GM19463 (cell line): ENCODE results near the gene ACSL6.

Experiments
- ATAC-seq: cut with Tn5 transposase; IDR thresholded peaks from one replicate; pipeline ENCODE4 v1.9.1; 2021; ENCODE audit warnings: mild to moderate bottlenecking, moderate library complexity; ENCODE audit not compliant: unreplicated experiment

ACSL6 gene

GRCh38 chr5:131984956-131985665 lies 26.3 kb downstream of the ACSL6 start:
- no peak for ATAC-seq

- ATAC-seq: no peak
These were observed 28.1 kb downstream of the ACSL6 start for GRCh38 chr5:131983244-131983771.

- no peak for ATAC-seq
These were observed 29.9 kb downstream of the ACSL6 start for GRCh38 chr5:131981516-131981915.

- ATAC-seq: no peak
These were observed 30.8 kb downstream of the ACSL6 start for GRCh38 chr5:131980696-131981095.

GRCh38 chr5:131979816-131980215 lies 31.6 kb downstream of the ACSL6 start:
- no peak for ATAC-seq

- no peak for ATAC-seq
These were observed 34.2 kb downstream of the ACSL6 start for GRCh38 chr5:131977212-131977604.

- no peak for ATAC-seq
These were observed 34.8 kb downstream of the ACSL6 start for GRCh38 chr5:131976414-131977211.

GRCh38 chr5:131974956-131975726 lies 36.3 kb downstream of the ACSL6 start:
- ATAC-seq: no peak

GRCh38 chr5:131974622-131974955 lies 36.9 kb downstream of the ACSL6 start:
- ATAC-seq: no peak

- ATAC-seq: no peak
These were observed 37.4 kb downstream of the ACSL6 start for GRCh38 chr5:131974016-131974415.

GRCh38 chr5:131973089-131973712 lies 38.3 kb downstream of the ACSL6 start:
- no peak for ATAC-seq

GRCh38 chr5:131968396-131968954 lies 43.0 kb downstream of the ACSL6 start:
- ATAC-seq: no peak

- no peak for ATAC-seq
These were observed 44.9 kb downstream of the ACSL6 start for GRCh38 chr5:131966551-131966950.

- ATAC-seq: no peak
These were observed 45.5 kb downstream of the ACSL6 start for GRCh38 chr5:131965826-131966415.

- ATAC-seq: no peak
These were observed 51.6 kb downstream of the ACSL6 start for GRCh38 chr5:131959906-131960305.

GRCh38 chr5:131959136-131959535 lies 52.3 kb downstream of the ACSL6 start:
- ATAC-seq: no peak

GRCh38 chr5:131957721-131958441 lies 53.6 kb downstream of the ACSL6 start:
- no peak for ATAC-seq

- ATAC-seq: no peak
These were observed 57.5 kb downstream of the ACSL6 start for GRCh38 chr5:131953969-131954368.

- no peak for ATAC-seq
These were observed 59.1 kb downstream of the ACSL6 start for GRCh38 chr5:131952301-131952857.
